Measurements from ENCODE around the gene ITGA2B.
"Not testable (repeated sequence)": the region's sequence is repeated elsewhere in the genome, so short reads cannot be mapped to it uniquely, and the experiment has no call there.

ITGA2B gene

DNA sequence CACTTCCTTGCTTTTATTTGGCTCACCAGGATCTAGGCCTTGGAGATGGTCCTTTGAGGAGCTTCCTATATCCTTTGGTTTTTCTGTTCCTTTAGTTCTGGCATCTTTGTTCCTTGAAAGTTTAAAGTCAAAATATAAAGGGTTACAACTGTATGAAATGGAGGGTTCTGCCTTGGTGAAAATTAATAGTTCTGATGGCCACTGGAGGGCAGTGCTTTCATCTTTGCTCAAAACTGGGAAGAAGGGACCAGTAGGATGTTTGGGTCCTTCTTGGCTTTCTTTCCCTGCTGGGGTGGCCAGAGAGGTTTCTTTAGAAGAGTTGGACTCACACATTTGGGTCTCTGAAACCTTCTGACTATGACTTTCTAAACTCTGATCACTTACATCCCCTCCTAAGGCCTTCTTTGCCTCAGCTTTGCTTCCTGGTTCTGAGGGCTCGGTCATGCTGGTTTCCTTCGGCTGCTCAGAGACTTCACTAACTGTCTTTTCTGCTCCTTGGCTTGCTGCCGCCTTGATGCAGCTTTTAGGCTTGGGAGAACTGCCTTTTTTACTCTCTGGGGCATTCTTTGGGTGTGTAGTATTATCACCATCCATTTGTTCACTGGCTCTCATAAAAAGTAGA is 10.9 kb upstream of the ITGA2B start:
- H3K4me3 ChIP-seq (replicated peaks in 1 of 2; ENCODE audit: low read depth in 2 of 2, low read length in 2 of 2): no peak overlapping the region
- peak; percentile 51 to 54 for DNase-seq (ENCODE audit: low read depth in 2 of 2)
- TF ChIP-seq CTCF (IDR thresholded peaks at IDR 0.05; ENCODE audit: low read depth, low read length): peak; percentile 42

DNA sequence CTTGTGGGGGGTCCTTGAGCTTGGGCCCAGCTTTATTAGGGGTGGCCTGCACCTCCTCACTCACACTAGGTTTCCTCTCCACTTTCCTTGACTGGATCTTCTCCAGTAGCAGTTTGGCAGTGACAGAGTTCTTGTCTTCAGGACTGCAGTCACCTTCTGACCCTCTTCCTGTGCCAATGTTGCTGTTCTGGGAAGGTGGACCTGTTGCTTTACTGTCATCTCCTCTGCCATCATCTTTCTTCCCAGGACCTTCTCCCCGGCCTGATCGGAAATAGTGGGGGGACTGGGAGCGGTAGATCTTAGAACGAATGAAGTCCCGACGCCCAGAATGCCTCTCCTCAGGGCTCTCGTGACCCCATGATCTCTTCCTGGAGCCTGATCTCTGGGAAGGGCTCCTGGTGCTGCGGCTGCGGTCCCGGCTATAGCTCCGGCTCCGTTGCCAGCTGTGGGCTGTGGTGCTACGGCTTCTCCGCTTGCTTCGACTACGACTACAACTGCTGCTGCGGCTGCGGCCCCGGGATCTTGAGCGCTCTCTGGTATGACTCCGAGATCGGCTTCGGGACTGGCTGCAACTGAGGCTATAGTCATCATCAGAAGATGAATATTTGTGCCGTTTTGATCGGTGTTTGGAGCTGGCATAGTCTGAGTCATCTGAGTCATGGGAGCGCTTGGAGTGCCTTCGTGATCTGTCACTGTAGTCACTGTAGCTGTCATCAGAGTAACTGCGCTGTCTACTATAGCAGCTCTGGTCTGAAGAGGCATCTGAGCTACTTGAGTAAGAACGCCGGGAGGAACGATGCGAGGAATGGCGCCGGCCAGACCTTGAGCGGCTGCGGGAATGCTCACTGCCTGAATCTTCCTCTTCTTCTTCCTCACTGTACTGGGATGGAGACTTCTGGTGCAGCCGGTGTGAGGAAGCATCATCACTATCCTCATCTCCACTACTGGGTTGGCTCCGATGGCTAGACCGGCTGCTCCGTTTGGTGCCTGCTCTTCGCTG is 9.5 kb upstream of the ITGA2B start:
- no peak overlapping the region for H3K4me3 ChIP-seq (replicated peaks in 1 of 2; ENCODE audit: low read depth in 2 of 2, low read length in 2 of 2)
- no peak for TF ChIP-seq CTCF (IDR thresholded peaks at IDR 0.05; ENCODE audit: low read depth, low read length)
- DNase-seq (ENCODE audit: low read depth in 2 of 2): no peak

DNA sequence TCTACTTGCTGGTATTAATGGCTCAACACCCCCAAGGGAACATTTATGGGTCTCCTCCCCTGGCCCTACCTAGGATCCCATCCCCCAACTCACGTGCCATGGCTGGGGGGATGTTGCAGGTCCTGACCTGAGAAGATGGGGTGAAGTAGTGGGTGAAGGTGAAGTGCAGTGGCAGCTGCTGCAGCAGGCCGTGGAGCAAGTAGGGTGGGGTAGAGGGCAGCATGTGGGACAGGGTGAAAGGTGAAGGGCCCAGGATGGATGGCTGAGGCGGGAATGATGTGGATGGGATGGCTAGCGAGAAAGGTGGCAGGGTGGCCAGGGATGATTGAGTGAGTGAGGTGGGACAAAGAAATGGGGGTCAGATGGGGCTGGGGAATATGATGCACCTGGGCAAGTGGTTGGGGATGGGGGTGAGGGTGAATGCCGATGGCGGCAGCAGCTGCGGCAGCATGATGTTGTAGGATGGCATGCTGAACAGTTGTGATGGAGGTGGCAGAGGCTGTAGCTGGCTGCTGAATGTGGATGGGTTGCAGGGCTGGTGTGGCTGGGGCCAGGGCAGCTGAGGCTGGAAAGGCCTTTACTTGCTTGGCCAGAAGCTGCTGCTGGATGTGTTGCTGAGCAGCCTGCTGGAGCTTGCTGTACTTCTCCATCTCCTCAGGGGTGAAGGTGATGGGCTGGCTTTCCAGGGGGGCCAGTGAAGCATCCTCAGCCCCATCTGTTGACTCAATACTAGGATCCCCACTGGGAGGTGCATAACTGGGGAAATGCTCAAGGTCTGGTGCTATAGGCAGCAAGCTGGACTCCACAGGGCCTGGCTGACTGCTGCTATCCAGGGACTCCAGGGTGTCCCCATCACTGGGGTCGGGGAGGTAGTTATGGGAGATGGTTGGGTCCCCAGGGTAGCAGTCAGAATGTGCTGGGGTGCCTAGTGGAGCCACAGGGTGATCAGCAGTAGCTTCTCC is 8.3 kb upstream of the ITGA2B start:
- no peak for DNase-seq (ENCODE audit: low read depth in 2 of 2)
- no peak for TF ChIP-seq CTCF (IDR thresholded peaks at IDR 0.05; ENCODE audit: low read depth, low read length)
- H3K4me3 ChIP-seq (replicated peaks in 1 of 2; ENCODE audit: low read depth in 2 of 2, low read length in 2 of 2): no peak overlapping the region

DNA sequence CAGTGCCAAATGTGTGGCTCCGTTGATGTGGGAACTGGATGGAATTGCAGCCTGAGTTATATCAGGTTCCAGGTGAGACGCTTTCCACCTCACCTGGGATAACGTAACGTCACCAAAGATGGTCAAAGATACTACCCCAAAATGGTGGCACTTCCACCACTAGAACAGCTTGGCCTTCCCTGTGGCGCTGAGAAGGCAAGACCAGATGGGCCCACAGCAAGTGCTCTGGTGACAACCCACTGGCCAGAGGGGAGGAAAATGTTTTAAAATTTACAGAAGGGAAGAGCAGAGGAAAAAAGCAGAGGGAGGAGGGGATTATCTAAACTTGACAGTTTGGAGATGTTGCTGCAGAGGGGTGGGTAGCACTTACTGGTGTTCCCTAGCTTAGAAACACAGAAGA is 7.5 kb upstream of the ITGA2B start:
- TF ChIP-seq CTCF (IDR thresholded peaks at IDR 0.05; ENCODE audit: low read depth, low read length): no peak
- H3K4me3 ChIP-seq (replicated peaks in 1 of 2; ENCODE audit: low read depth in 2 of 2, low read length in 2 of 2): no peak overlapping the region
- no peak for DNase-seq (ENCODE audit: low read depth in 2 of 2)

DNA sequence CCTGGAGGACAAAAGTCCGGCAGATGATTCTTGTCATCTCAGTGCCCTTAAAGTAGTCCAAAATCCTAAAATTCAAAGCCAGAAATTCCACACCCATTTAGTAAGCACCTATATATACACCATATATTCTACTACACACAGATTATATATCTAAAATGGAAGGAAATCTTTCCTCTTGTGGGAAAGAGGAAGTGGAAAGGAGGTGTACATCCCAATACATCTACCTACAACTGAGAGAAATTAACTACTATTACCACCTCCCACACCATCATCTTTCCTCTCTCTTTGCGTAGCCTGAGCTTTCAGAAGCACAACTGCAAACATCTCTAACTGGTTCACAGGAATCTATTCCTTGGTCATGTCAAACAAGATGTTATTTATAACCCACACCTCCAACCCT is 5.4 kb upstream of the ITGA2B start:
- H3K4me3 ChIP-seq (replicated peaks in 1 of 2; ENCODE audit: low read depth in 2 of 2, low read length in 2 of 2): no peak overlapping the region
- TF ChIP-seq CTCF (IDR thresholded peaks at IDR 0.05; ENCODE audit: low read depth, low read length): no peak
- DNase-seq (ENCODE audit: low read depth in 2 of 2): no peak

DNA sequence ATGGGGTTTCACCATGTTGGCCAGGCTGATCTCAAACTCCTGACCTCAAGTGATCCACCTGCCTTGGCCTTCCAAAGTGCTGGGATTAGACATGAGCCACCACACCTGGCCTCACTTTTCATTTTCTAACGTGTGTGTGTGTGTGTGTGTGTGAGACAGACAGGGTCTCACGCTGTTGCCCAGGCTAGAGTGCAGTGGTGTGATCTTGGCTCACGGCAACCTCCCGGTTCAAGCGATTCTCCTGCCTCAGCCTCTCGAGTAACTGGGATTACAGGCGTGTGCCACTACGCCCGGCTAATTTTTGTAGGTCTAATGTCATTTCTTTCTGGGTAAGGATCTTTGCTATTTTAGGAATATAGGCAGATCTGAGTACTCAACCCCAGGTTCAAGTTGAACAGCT is 4.7 kb upstream of the ITGA2B start:
- not testable (repeated sequence) for DNase-seq (ENCODE audit: low read depth in 2 of 2); H3K4me3 ChIP-seq (replicated peaks in 1 of 2; ENCODE audit: low read depth in 2 of 2, low read length in 2 of 2)

Data from cardiac fibroblast (primary cell).